ENCODE results near the gene RNF212. TPM values are rescaled to one million over a fixed set of nuclear protein-coding genes. Genes with fewer than 3 reads are reported as not detected.

Gene RNF212
- total and polyA plus RNA-seq, 7 experiments from 2014 or later = 1.8 to 6.7 (median 3.1) TPM

GRCh38 chr4:1124818-1125217 is 11.5 kb upstream of the RNF212 start:
- Mint-ChIP-seq H3K36me3 (no peaks in the 10 kb centered on the region), H3K27ac (peak overlapping the region in 1 of 9 donors; percentile 9), H3K4me1 (no peaks in the 10 kb centered on the region), H3K27me3 (peaks cover 0 to 38% (median 12%) of the 10 kb centered on the region in 5 donors), H3K4me3 (no peak overlapping the region), H3K9me3 (no peaks in the 10 kb centered on the region)
- POLR2A ChIA-PET = no interaction called here
- no peaks in the 10 kb centered on the region for H3K36me3 ChIP-seq (ENCODE audit: control insufficient read depth in 2 of 3, insufficient read depth in 3 of 3, low read length in 3 of 3)
- no peak overlapping the region for H3K4me3 ChIP-seq (ENCODE audit: low read length)
- H3K9me3 ChIP-seq (ENCODE audit: control insufficient read depth in 2 of 3, low read length in 3 of 3) = no peaks in the 10 kb centered on the region
- no peaks in the 10 kb centered on the region for H3K27me3 ChIP-seq (ENCODE audit: control insufficient read depth in 2 of 2, insufficient read depth in 2 of 2, low read length in 2 of 2)
- no peak overlapping the region for H3K27ac ChIP-seq (ENCODE audit: low read depth, low read length)
- CTCF ChIA-PET = no interaction called here
- no peak for DNase-seq
- H3K4me1 ChIP-seq (ENCODE audit: control insufficient read depth in 2 of 2, insufficient read depth in 2 of 2, low read length in 2 of 2) = no peaks in the 10 kb centered on the region
- intact Hi-C loops (cut with micrococcal nuclease) = no loop called here
- ATAC-seq = no peak

GRCh38 chr4:1122505-1122904 is 9.1 kb upstream of the RNF212 start:
- H3K4me1 ChIP-seq (ENCODE audit: control insufficient read depth in 2 of 2, insufficient read depth in 2 of 2, low read length in 2 of 2) = no peaks in the 10 kb centered on the region
- ChIA-PET CTCF (interaction anchor here (0.5 to 0.9 kb wide), 2 partner anchors 9 to 46 kb away, joined by 3 to 5 read pairs; no protein-coding TSS in a partner anchor), POLR2A (no interaction called here)
- Mint-ChIP-seq H3K4me1 (peaks cover 0 to 5% (median 0%) of the 10 kb centered on the region in 7 donors), H3K36me3 (no peaks in the 10 kb centered on the region), H3K27me3 (peaks cover 0 to 38% (median 17%) of the 10 kb centered on the region in 5 donors), H3K4me3 (no peak overlapping the region), H3K27ac (no peak overlapping the region), H3K9me3 (peaks cover 0 to 2% (median 0%) of the 10 kb centered on the region in 11 donors)
- H3K36me3 ChIP-seq (ENCODE audit: control insufficient read depth in 2 of 3, insufficient read depth in 3 of 3, low read length in 3 of 3) = no peaks in the 10 kb centered on the region
- no peak for DNase-seq
- no peak for ATAC-seq
- no peaks in the 10 kb centered on the region for H3K9me3 ChIP-seq (ENCODE audit: control insufficient read depth in 2 of 3, low read length in 3 of 3)
- intact Hi-C loops (cut with micrococcal nuclease) = no loop called here
- H3K27me3 ChIP-seq (ENCODE audit: control insufficient read depth in 2 of 2, insufficient read depth in 2 of 2, low read length in 2 of 2) = no peaks in the 10 kb centered on the region
- no peak overlapping the region for H3K27ac ChIP-seq (ENCODE audit: low read depth, low read length)
- H3K4me3 ChIP-seq (ENCODE audit: low read length) = no peak overlapping the region

- Histone ChIP-seq H3K4me1 (ENCODE audit: control insufficient read depth in 2 of 2, insufficient read depth in 2 of 2, low read length in 2 of 2) (no peaks in the 10 kb centered on the region), H3K9me3 (ENCODE audit: control insufficient read depth in 2 of 3, low read length in 3 of 3) (no peaks in the 10 kb centered on the region), H3K36me3 (ENCODE audit: control insufficient read depth in 2 of 3, insufficient read depth in 3 of 3, low read length in 3 of 3) (no peaks in the 10 kb centered on the region), H3K27me3 (ENCODE audit: control insufficient read depth in 2 of 2, insufficient read depth in 2 of 2, low read length in 2 of 2) (no peaks in the 10 kb centered on the region), H3K4me3 (ENCODE audit: low read length) (no peak overlapping the region), H3K27ac (ENCODE audit: low read depth, low read length) (no peak overlapping the region)
- ChIA-PET CTCF (no interaction called here), POLR2A (no interaction called here)
- Mint-ChIP-seq H3K9me3 (peaks cover 0 to 2% (median 0%) of the 10 kb centered on the region in 11 donors), H3K27ac (no peak overlapping the region), H3K27me3 (peaks cover 14 to 44% (median 28%) of the 10 kb centered on the region in 5 donors), H3K36me3 (no peaks in the 10 kb centered on the region), H3K4me1 (peaks cover 0 to 5% (median 2%) of the 10 kb centered on the region in 7 donors), H3K4me3 (no peak overlapping the region)
- no peak for ATAC-seq
- intact Hi-C loops (cut with micrococcal nuclease) = no loop called here
- no peak for DNase-seq
These were observed 3.5 kb upstream of the RNF212 start for GRCh38 chr4:1116838-1117237.

- Histone ChIP-seq H3K4me1 (ENCODE audit: control insufficient read depth in 2 of 2, insufficient read depth in 2 of 2, low read length in 2 of 2) (no peaks in the 10 kb centered on the region), H3K4me3 (ENCODE audit: low read length) (no peak overlapping the region), H3K27me3 (ENCODE audit: control insufficient read depth in 2 of 2, insufficient read depth in 2 of 2, low read length in 2 of 2) (no peaks in the 10 kb centered on the region), H3K9me3 (ENCODE audit: control insufficient read depth in 2 of 3, low read length in 3 of 3) (no peaks in the 10 kb centered on the region), H3K27ac (ENCODE audit: low read depth, low read length) (no peak overlapping the region), H3K36me3 (ENCODE audit: control insufficient read depth in 2 of 3, insufficient read depth in 3 of 3, low read length in 3 of 3) (no peaks in the 10 kb centered on the region)
- Mint-ChIP-seq H3K4me1 (peaks cover 0 to 7% (median 2%) of the 10 kb centered on the region in 7 donors), H3K4me3 (no peak overlapping the region), H3K9me3 (peaks cover 0 to 2% (median 0%) of the 10 kb centered on the region in 11 donors), H3K36me3 (no peaks in the 10 kb centered on the region), H3K27me3 (peaks cover 20 to 42% (median 38%) of the 10 kb centered on the region in 5 donors), H3K27ac (no peak overlapping the region)
- no peak for DNase-seq
- no peak for ATAC-seq
- POLR2A ChIA-PET = interaction anchor here (0.5 kb wide), 1 partner anchor 1299 kb away, joined by 3 read pairs; no protein-coding TSS in a partner anchor
- intact Hi-C loops (cut with micrococcal nuclease) = no loop called here
- CTCF ChIA-PET = interaction anchor here (1.4 kb wide), 1 partner anchor 15 kb away, joined by 3 read pairs; no protein-coding TSS in a partner anchor
These were observed 2.3 kb upstream of the RNF212 start for GRCh38 chr4:1115528-1116293.

- Mint-ChIP-seq H3K27me3 (peaks cover 30 to 51% (median 42%) of the 10 kb centered on the region in 5 donors), H3K27ac (no peak overlapping the region), H3K4me1 (peaks cover 0 to 7% (median 0%) of the 10 kb centered on the region in 7 donors), H3K36me3 (no peaks in the 10 kb centered on the region), H3K4me3 (no peak overlapping the region), H3K9me3 (no peaks in the 10 kb centered on the region)
- no peak for ATAC-seq
- CTCF ChIA-PET = no interaction called here
- H3K27me3 ChIP-seq (ENCODE audit: control insufficient read depth in 2 of 2, insufficient read depth in 2 of 2, low read length in 2 of 2) = no peaks in the 10 kb centered on the region
- H3K27ac ChIP-seq (ENCODE audit: low read depth, low read length) = no peak overlapping the region
- DNase-seq = no peak
- H3K9me3 ChIP-seq (ENCODE audit: control insufficient read depth in 2 of 3, low read length in 3 of 3) = no peaks in the 10 kb centered on the region
- H3K4me1 ChIP-seq (ENCODE audit: control insufficient read depth in 2 of 2, insufficient read depth in 2 of 2, low read length in 2 of 2) = no peaks in the 10 kb centered on the region
- intact Hi-C loops (cut with micrococcal nuclease) = no loop called here
- H3K4me3 ChIP-seq (ENCODE audit: low read length) = no peak overlapping the region
- H3K36me3 ChIP-seq (ENCODE audit: control insufficient read depth in 2 of 3, insufficient read depth in 3 of 3, low read length in 3 of 3) = no peaks in the 10 kb centered on the region
- POLR2A ChIA-PET = no interaction called here
These were observed 562 bp downstream of the RNF212 start for GRCh38 chr4:1112821-1113182.

GRCh38 chr4:1112174-1112820 is 1.1 kb downstream of the RNF212 start:
- Histone ChIP-seq H3K27me3 (ENCODE audit: control insufficient read depth in 2 of 2, insufficient read depth in 2 of 2, low read length in 2 of 2) (no peaks in the 10 kb centered on the region), H3K27ac (ENCODE audit: low read depth, low read length) (no peak overlapping the region), H3K36me3 (ENCODE audit: control insufficient read depth in 2 of 3, insufficient read depth in 3 of 3, low read length in 3 of 3) (no peaks in the 10 kb centered on the region), H3K4me1 (ENCODE audit: control insufficient read depth in 2 of 2, insufficient read depth in 2 of 2, low read length in 2 of 2) (no peaks in the 10 kb centered on the region), H3K4me3 (ENCODE audit: low read length) (no peak overlapping the region), H3K9me3 (ENCODE audit: control insufficient read depth in 2 of 3, low read length in 3 of 3) (no peaks in the 10 kb centered on the region)
- ChIA-PET POLR2A (no interaction called here), CTCF (no interaction called here)
- H3K27ac Mint-ChIP-seq = peak overlapping the region in 2 of 9 donors; percentile 21 to 47
- ATAC-seq = no peak
- H3K27me3 Mint-ChIP-seq = peaks cover 28 to 46% (median 42%) of the 10 kb centered on the region in 5 donors
- no peaks in the 10 kb centered on the region for H3K36me3 Mint-ChIP-seq
- peaks cover 0 to 7% (median 0%) of the 10 kb centered on the region in 7 donors for H3K4me1 Mint-ChIP-seq
- H3K9me3 Mint-ChIP-seq = no peaks in the 10 kb centered on the region
- peak overlapping the region in 1 of 10 donors; percentile 1 for H3K4me3 Mint-ChIP-seq
- DNase-seq = no peak
- intact Hi-C loops (cut with micrococcal nuclease) = no loop called here

Data from naive thymus-derived CD4-positive, alpha-beta T cell (primary cell).